Posterior vena cava (tissue), 2 donors: ENCODE data around the gene NOL11. TPM values are rescaled to one million over a fixed set of nuclear protein-coding genes. Genes with fewer than 3 reads are reported as not detected.

ENCODE experiments used
- DNase-seq: peaks from one replicate; pipeline ENCODE4 v3.0.0-alpha.2; 2020; ENCODE audit warnings: low spot score
- intact Hi-C, 2 donors: fragments of 100-400 bp; cut with DNase I; formaldehyde crosslinking; loops; one replicate each; pipeline versions ENCODE4 v1.14.1 to v1.14.2; 2022 to 2023
- long read RNA-seq, 2 donors: library from polyadenylated mRNA; unstranded; transcript quantifications; one replicate each; pipeline ENCODE4 v2.0.0, GENCODE V29; 2020 to 2021
- total RNA-seq, 2 donors: library from RNA; stranded (reverse); fragmentation: NEBNext Ultra II Directional; extraction: Animal tissue kit (Norgen Biotek cat#: 25700); gene quantifications; one replicate each; pipeline ENCODE4 v1.2.1, GENCODE V29; 2021
- donor health status: DM: yes; HTN: yes; CAD: no.
- donor health status: DM: yes; HTN: yes; CAD: no.

The NOL11 gene
- 10 to 100 TPM; 33.4 to 38.9 TPM for total RNA-seq
- long read RNA-seq, donor 1, transcript NOL11-201 (18 exons, 2,947 nt): major isoform, 6 of 8 reads
- long read RNA-seq, donor 1, partial matches to known transcripts: 2 of 8 reads
- long read RNA-seq, donor 1, other reads (novel, unspliced or antisense): 0 of 8 reads
- long read RNA-seq, donor 2, transcript NOL11-201 (18 exons, 2,947 nt): major isoform, 18 of 21 reads
- long read RNA-seq, donor 2, partial matches to known transcripts: 2 of 21 reads
- long read RNA-seq, donor 2, other reads (novel, unspliced or antisense): 1 of 21 reads

GRCh38 chr17:67717624-67718324, at the start of gene NOL11:
TSS of gene NOL11 (plus strand) at chr17:67717936. CDS start at chr17:67717948, 12 bp downstream.
- DNase-seq: peak; percentile 100
- intact Hi-C loops: no loop called here

DNA sequence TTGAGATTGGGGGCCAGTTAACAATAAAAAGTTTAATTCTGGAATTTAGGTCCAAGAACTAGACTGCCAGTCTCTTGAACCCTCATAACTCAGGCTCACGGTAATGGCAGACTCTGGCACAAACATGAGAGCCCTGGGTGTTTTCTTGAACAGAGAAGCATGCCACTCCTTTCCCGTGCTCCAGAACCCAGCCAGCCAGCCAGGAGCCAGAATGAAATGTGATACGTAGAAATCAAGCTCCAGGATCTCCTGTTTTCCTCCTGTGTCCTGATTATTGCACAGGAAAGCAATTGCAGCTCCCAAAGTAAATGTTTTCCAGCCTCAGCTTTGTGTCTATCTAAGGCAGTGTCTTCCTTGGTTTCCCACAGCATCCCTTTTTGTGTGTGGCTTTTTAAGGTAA, 46.2 kb upstream of the NOL11 start:
- DNase-seq: no peak
- intact Hi-C loops: no loop called here

GRCh38 chr17:67672592-67673335, 45.0 kb upstream of the NOL11 start:
- DNase-seq: no peak
- intact Hi-C loops: no loop called here

DNA sequence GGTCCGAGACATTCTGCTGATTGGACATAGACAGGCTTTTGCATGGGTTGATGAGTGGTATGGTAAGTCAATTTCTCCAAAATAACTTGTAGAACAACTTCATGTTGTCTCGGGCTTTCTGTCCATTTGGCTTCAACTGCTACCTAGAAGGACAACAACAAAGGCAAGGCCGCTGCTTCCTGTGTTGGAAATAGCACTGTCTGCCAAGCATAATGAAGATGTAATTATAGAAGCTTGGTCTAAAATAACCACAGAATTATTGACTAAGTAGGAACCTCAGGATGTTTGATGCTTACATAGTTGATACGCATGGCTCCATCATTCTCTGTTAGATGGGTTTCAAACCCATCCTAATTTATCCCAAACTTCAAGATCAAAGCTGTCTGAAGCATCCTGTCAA, 42.3 kb upstream of the NOL11 start:
- DNase-seq: no peak
- intact Hi-C loops: no loop called here

GRCh38 chr17:67676305-67676704, 41.4 kb upstream of the NOL11 start:
- intact Hi-C loops: no loop called here

DNA sequence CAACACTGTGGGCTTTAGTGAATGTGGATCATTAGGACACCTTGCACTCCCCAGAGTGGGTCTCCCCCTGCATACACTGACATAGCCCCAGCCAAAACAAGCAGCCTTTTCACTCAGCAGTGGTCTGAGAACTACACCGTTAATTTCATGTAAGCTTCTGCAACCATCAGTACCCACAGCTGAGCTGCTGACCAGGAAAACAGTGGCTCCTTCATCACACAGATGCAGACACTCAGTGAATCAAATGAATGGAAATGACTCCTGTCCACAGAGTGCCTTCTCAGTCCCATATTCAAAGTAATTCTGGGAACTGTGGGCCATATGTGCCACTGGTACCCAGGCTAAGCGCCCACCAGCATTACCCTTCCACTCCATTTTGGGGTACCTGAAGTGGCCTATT, 39.3 kb upstream of the NOL11 start:
- intact Hi-C loops: no loop called here

More at GRCh38 chr17:67676305-67676704, 41.4 kb upstream of the NOL11 start:
- no peak for DNase-seq

DNA sequence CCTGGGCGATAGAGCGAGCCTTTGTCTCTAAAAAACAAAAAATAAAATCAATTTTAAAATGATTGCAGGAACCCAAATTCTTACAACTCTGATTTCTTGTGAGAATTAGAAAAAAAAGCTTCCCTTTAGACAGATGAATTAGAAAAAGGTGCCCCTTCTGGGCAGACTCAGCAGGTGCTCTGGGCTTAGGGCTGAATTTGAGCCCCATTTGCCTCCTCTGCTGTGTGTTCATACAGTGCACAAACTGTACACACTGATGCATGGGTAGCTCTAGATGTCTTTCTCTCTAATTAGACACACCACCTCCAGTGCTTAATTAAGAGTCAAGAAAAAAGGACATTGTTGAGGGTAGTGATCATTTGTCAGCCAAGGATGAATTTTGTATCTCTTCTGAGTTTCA, 38.5 kb upstream of the NOL11 start:
- no peak for DNase-seq

More for the DNA sequence above, 39.3 kb upstream of the NOL11 start:
- DNase-seq: no peak

GRCh38 chr17:67679721-67680120, 38.0 kb upstream of the NOL11 start:
- no peak for DNase-seq
- intact Hi-C loops: no loop called here

More for the DNA sequence above, 38.5 kb upstream of the NOL11 start:
- intact Hi-C loops: no loop called here

- intact Hi-C loops: no loop called here
- DNase-seq: no peak
These were observed 37.1 kb upstream of the NOL11 start for GRCh38 chr17:67680445-67681224.

DNA sequence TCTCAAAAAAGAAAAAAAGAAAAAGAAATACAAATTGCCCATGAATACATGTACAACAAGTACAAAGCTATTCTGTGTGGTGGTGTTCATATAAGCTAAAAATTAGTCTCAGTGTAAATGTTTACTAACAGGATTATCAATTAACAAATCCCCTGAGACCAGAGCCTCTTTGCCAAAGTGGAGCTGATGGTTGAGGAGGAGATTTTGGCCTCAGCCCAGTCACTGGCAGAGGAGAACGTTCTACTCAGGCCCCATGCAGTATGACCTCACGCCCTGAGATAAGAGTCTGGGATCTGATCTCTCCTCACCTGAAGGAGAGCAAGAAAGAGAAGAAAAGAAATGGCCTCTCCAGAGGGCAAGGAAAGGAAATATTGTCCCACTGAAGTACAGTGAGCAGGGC, 35.5 kb upstream of the NOL11 start:
- intact Hi-C loops: no loop called here

DNA sequence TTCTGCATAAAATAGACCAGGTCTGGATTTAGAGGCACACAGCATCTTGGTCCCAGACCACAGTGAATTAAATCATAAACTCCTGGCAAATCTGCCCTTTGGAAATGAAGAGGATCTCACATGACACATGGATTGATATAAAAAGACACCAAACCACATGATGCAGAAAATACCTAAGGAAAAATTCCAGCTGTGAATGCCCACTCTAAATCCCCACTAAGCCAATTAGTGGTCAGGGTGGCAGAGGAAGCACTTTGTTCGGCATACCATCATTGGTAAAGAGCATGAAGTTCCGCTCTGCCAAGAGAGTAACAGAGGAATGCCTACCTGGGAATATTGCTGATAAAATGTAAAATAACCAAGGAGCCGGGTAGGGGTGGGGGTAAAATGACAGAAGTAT, 32.4 kb upstream of the NOL11 start:
- no peak for DNase-seq
- intact Hi-C loops: loop anchor here in 1 of 2 donors (5.0 kb wide), 1 partner anchor 308 kb away; the partner anchor contains the start of gene PITPNC1

More for the DNA sequence above, 35.5 kb upstream of the NOL11 start:
- no peak for DNase-seq

DNA sequence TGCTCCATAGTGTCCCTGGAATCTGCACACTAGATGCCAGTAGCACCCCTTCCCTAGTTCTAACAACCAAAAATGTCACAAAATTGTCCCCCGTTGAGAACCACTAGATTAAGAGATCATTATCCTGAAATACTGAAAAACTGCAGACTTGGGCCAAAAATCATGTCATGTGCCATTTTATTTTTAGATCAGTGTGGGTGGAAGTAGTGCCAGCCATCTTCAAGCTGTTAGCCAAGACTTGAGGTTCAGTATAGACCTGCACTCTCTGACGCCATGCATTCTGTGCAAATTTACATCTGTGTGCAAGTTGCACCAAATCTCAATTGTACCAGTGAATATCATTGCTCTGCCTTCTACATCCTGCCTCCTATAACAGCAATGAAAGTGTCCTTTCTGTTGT, 31.5 kb upstream of the NOL11 start:
- intact Hi-C loops: loop anchor here (2.0 to 5.0 kb wide), 2 partner anchors 309 to 311 kb away; partner anchors contain the start of gene PITPNC1 (in 1 of the 2)
- DNase-seq: no peak

DNA sequence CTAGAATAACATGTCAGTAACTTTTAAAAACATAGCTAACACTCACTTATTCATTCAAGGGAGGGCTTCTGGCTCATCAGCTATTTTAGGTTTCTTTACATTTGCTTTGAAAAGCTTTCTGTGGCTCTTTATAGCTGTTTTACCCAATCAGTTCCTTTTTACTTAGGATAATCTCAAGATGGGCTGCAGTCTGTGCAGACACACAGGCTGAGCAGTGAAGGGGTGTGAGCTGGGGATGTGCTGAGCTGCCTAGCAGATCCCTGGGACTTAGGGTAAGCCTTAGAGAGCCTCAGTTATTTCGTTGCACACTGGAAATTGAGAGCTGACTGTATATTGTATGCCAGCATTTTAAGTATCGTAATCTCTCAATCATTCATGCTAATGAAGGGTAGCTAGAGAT, 30.2 kb upstream of the NOL11 start:
- intact Hi-C loops: loop anchor here (2.0 to 5.0 kb wide), 2 partner anchors 310 to 313 kb away; partner anchors contain the start of gene PITPNC1 (in 1 of the 2)
- no peak for DNase-seq

DNA sequence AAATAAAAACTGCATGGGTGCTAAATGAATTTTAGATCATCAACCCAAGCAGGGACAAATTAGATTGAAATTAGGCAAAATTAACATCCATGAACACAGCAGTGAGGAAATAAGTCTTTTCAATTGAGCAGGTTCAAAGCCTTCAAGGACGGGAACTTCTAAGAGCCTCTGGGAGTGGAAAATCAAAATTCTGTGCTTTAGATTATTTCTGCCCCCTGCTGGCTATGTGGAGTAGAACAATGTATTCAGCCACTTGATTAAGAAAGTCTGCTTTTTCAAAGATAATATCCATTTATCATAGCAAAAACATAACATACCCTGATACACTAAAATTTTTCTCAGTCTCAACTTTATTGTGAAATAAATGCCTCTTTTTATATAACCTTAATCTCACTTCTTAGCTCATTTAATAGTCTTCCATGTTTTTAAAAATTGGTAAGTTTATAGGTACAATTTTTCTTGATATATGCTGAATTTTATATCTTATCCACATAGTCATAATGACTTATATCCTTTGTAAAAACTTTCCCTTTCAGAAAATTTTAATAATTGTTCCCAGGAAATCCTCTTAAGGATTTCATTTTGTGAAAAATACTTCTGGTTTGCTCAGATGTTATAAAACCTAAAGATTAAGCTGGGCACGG, 28.1 kb upstream of the NOL11 start:
- intact Hi-C loops: loop anchor here in 1 of 2 donors (5.0 kb wide), 1 partner anchor 312 kb away; the partner anchor contains the start of gene PITPNC1
- no peak for DNase-seq

- intact Hi-C loops: no loop called here
These were observed 23.9 kb upstream of the NOL11 start for GRCh38 chr17:67693811-67694210.

GRCh38 chr17:67696347-67696746, 21.4 kb upstream of the NOL11 start:
- no peak for DNase-seq
- intact Hi-C loops: no loop called here

More at GRCh38 chr17:67693811-67694210, 23.9 kb upstream of the NOL11 start:
- no peak for DNase-seq

- intact Hi-C loops: no loop called here
- DNase-seq: no peak
These were observed 20.8 kb upstream of the NOL11 start for GRCh38 chr17:67696853-67697498.
